ENCODE measurements around the gene C9orf153. TPM values are rescaled to one million over a fixed set of nuclear protein-coding genes. Genes with fewer than 3 reads are reported as not detected.

The C9orf153 gene
- total and polyA plus RNA-seq, 9 donors: 0.10 to 0.49 (median 0.19) TPM; not detected in 2

- H3K4me3 ChIP-seq (ENCODE audit: low read length): no peak overlapping the region
- DNase-seq: peak; percentile 18
- no peaks in the 10 kb centered on the region for H3K9me3 ChIP-seq (replicated peaks; ENCODE audit: control insufficient read depth, low read depth, low read length)
- 90% methylated on average over 1 of the region's 7 CpGs for WGBS (ENCODE audit: insufficient coverage)
- peaks cover 18% of the 10 kb centered on the region for H3K36me3 ChIP-seq (ENCODE audit: control insufficient read depth, insufficient read depth, low read length)
- no peaks in the 10 kb centered on the region for H3K27me3 ChIP-seq (ENCODE audit: control insufficient read depth, insufficient read depth, low read length)
- H3K27ac ChIP-seq (ENCODE audit: low read length): no peak overlapping the region
- no peaks in the 10 kb centered on the region for H3K4me1 ChIP-seq (ENCODE audit: control insufficient read depth, insufficient read depth, low read length)
Observed at GRCh38 chr9:86274821-86275643, 15.6 kb upstream of the C9orf153 start.

GRCh38 chr9:86272221-86272620 is 12.8 kb upstream of the C9orf153 start:
- Histone ChIP-seq H3K27me3 (ENCODE audit: control insufficient read depth, insufficient read depth, low read length) (no peaks in the 10 kb centered on the region), H3K36me3 (ENCODE audit: control insufficient read depth, insufficient read depth, low read length) (peaks cover 14% of the 10 kb centered on the region), H3K27ac (ENCODE audit: low read length) (no peak overlapping the region), H3K4me1 (ENCODE audit: control insufficient read depth, insufficient read depth, low read length) (no peaks in the 10 kb centered on the region), H3K9me3 (replicated peaks; ENCODE audit: control insufficient read depth, low read depth, low read length) (no peaks in the 10 kb centered on the region), H3K4me3 (ENCODE audit: low read length) (no peak overlapping the region)
- no peak for DNase-seq
- WGBS (ENCODE audit: insufficient coverage): no CpG with 5 or more reads among the region's 4 CpGs

- Histone ChIP-seq H3K27ac (ENCODE audit: low read length) (no peak overlapping the region), H3K27me3 (ENCODE audit: control insufficient read depth, insufficient read depth, low read length) (no peaks in the 10 kb centered on the region), H3K4me3 (ENCODE audit: low read length) (no peak overlapping the region), H3K9me3 (replicated peaks; ENCODE audit: control insufficient read depth, low read depth, low read length) (no peaks in the 10 kb centered on the region), H3K36me3 (ENCODE audit: control insufficient read depth, insufficient read depth, low read length) (peaks cover 18% of the 10 kb centered on the region), H3K4me1 (ENCODE audit: control insufficient read depth, insufficient read depth, low read length) (peaks cover 7% of the 10 kb centered on the region)
- WGBS (ENCODE audit: insufficient coverage): 77% methylated on average over 2 of the region's 6 CpGs
- DNase-seq: no peak
Observed at GRCh38 chr9:86263876-86264275, 4.4 kb upstream of the C9orf153 start.

- Histone ChIP-seq H3K36me3 (ENCODE audit: control insufficient read depth, insufficient read depth, low read length) (peaks cover 18% of the 10 kb centered on the region), H3K4me1 (ENCODE audit: control insufficient read depth, insufficient read depth, low read length) (peaks cover 9% of the 10 kb centered on the region), H3K27ac (ENCODE audit: low read length) (no peak overlapping the region), H3K27me3 (ENCODE audit: control insufficient read depth, insufficient read depth, low read length) (no peaks in the 10 kb centered on the region), H3K9me3 (replicated peaks; ENCODE audit: control insufficient read depth, low read depth, low read length) (no peaks in the 10 kb centered on the region), H3K4me3 (ENCODE audit: low read length) (no peak overlapping the region)
- no peak for DNase-seq
- 82% methylated on average over 3 of the region's 4 CpGs for WGBS (ENCODE audit: insufficient coverage)
Observed at GRCh38 chr9:86262492-86262891, 3.0 kb upstream of the C9orf153 start.

GRCh38 chr9:86257391-86257790 is 2.1 kb downstream of the C9orf153 start:
- no peak overlapping the region for H3K27ac ChIP-seq (ENCODE audit: low read length)
- H3K9me3 ChIP-seq (replicated peaks; ENCODE audit: control insufficient read depth, low read depth, low read length): peaks cover 3% of the 10 kb centered on the region
- H3K4me3 ChIP-seq (ENCODE audit: low read length): no peak overlapping the region
- WGBS (ENCODE audit: insufficient coverage): no CpG with 5 or more reads among the region's 2 CpGs
- DNase-seq: peak; percentile 22
- peaks cover 4% of the 10 kb centered on the region for H3K4me1 ChIP-seq (ENCODE audit: control insufficient read depth, insufficient read depth, low read length)
- H3K27me3 ChIP-seq (ENCODE audit: control insufficient read depth, insufficient read depth, low read length): no peaks in the 10 kb centered on the region
- no peaks in the 10 kb centered on the region for H3K36me3 ChIP-seq (ENCODE audit: control insufficient read depth, insufficient read depth, low read length)

GRCh38 chr9:86256653-86257052 is 2.8 kb downstream of the C9orf153 start:
- whole genome bisulfite sequencing (ENCODE audit: insufficient coverage): 80% methylated on average over 1 of the region's 3 CpGs
- H3K27me3 ChIP-seq (ENCODE audit: control insufficient read depth, insufficient read depth, low read length): no peaks in the 10 kb centered on the region
- no peak for DNase-seq
- peaks cover 3% of the 10 kb centered on the region for H3K9me3 ChIP-seq (replicated peaks; ENCODE audit: control insufficient read depth, low read depth, low read length)
- H3K4me1 ChIP-seq (ENCODE audit: control insufficient read depth, insufficient read depth, low read length): peaks cover 4% of the 10 kb centered on the region
- no peak overlapping the region for H3K4me3 ChIP-seq (ENCODE audit: low read length)
- H3K36me3 ChIP-seq (ENCODE audit: control insufficient read depth, insufficient read depth, low read length): no peaks in the 10 kb centered on the region
- no peak overlapping the region for H3K27ac ChIP-seq (ENCODE audit: low read length)

- no peaks in the 10 kb centered on the region for H3K36me3 ChIP-seq (ENCODE audit: control insufficient read depth, insufficient read depth, low read length)
- no peak overlapping the region for H3K27ac ChIP-seq (ENCODE audit: low read length)
- no peak for DNase-seq
- H3K27me3 ChIP-seq (ENCODE audit: control insufficient read depth, insufficient read depth, low read length): no peaks in the 10 kb centered on the region
- H3K9me3 ChIP-seq (replicated peaks; ENCODE audit: control insufficient read depth, low read depth, low read length): peaks cover 3% of the 10 kb centered on the region
- no peak overlapping the region for H3K4me3 ChIP-seq (ENCODE audit: low read length)
- WGBS (ENCODE audit: insufficient coverage): 100% methylated on average over 1 of the region's 3 CpGs
- H3K4me1 ChIP-seq (ENCODE audit: control insufficient read depth, insufficient read depth, low read length): peaks cover 4% of the 10 kb centered on the region
Observed at GRCh38 chr9:86253577-86253976, 5.9 kb downstream of the C9orf153 start.

GRCh38 chr9:86252870-86253269 is 6.6 kb downstream of the C9orf153 start:
- H3K27me3 ChIP-seq (ENCODE audit: control insufficient read depth, insufficient read depth, low read length): no peaks in the 10 kb centered on the region
- no peak for DNase-seq
- no peak overlapping the region for H3K4me3 ChIP-seq (ENCODE audit: low read length)
- H3K27ac ChIP-seq (ENCODE audit: low read length): no peak overlapping the region
- H3K9me3 ChIP-seq (replicated peaks; ENCODE audit: control insufficient read depth, low read depth, low read length): peaks cover 3% of the 10 kb centered on the region
- peaks cover 4% of the 10 kb centered on the region for H3K4me1 ChIP-seq (ENCODE audit: control insufficient read depth, insufficient read depth, low read length)
- no peaks in the 10 kb centered on the region for H3K36me3 ChIP-seq (ENCODE audit: control insufficient read depth, insufficient read depth, low read length)
- no CpG with 5 or more reads among the region's 1 CpG for WGBS (ENCODE audit: insufficient coverage)

- Histone ChIP-seq H3K9me3 (replicated peaks; ENCODE audit: control insufficient read depth, low read depth, low read length) (peaks cover 3% of the 10 kb centered on the region), H3K4me3 (ENCODE audit: low read length) (no peak overlapping the region), H3K27ac (ENCODE audit: low read length) (no peak overlapping the region), H3K27me3 (ENCODE audit: control insufficient read depth, insufficient read depth, low read length) (no peaks in the 10 kb centered on the region), H3K36me3 (ENCODE audit: control insufficient read depth, insufficient read depth, low read length) (no peaks in the 10 kb centered on the region), H3K4me1 (ENCODE audit: control insufficient read depth, insufficient read depth, low read length) (no peaks in the 10 kb centered on the region)
- DNase-seq: no peak
Observed at GRCh38 chr9:86250123-86250522, 9.3 kb downstream of the C9orf153 start.

- no peaks in the 10 kb centered on the region for H3K27me3 ChIP-seq (ENCODE audit: control insufficient read depth, insufficient read depth, low read length)
- H3K4me3 ChIP-seq (ENCODE audit: low read length): no peak overlapping the region
- DNase-seq: no peak
- no CpG with 5 or more reads among the region's 4 CpGs for WGBS (ENCODE audit: insufficient coverage)
- no peak overlapping the region for H3K27ac ChIP-seq (ENCODE audit: low read length)
- H3K4me1 ChIP-seq (ENCODE audit: control insufficient read depth, insufficient read depth, low read length): no peaks in the 10 kb centered on the region
- H3K9me3 ChIP-seq (replicated peaks; ENCODE audit: control insufficient read depth, low read depth, low read length): peaks cover 3% of the 10 kb centered on the region
- H3K36me3 ChIP-seq (ENCODE audit: control insufficient read depth, insufficient read depth, low read length): no peaks in the 10 kb centered on the region
Observed at GRCh38 chr9:86248746-86249145, 10.7 kb downstream of the C9orf153 start.
